Caco-2 (cell line): Measurements from ENCODE around the gene LTF. TPM values are rescaled to one million over a fixed set of nuclear protein-coding genes. Genes with fewer than 3 reads are reported as not detected.

Experiments used
- BruUV-seq: library from RNA; stranded (reverse); fragments of 400-500 nt; replicated peaks from 2 replicates; lab custom pipeline; 2021; lab: Mats Ljungman, UMichigan
- CTCF ChIA-PET: fragments of 300-600 bp; sonication (Branson Sonifier 250); formaldehyde crosslinking; loops from one replicate; lab custom pipeline; 2022; ENCODE audit warnings: antibody characterized with exemption; lab: Charles Lee
- POLR2A ChIA-PET: fragments of 300-600 bp; sonication (Branson Sonifier 250); formaldehyde crosslinking; loops from one replicate; lab custom pipeline; 2022; ENCODE audit warnings: antibody characterized with exemption; lab: Charles Lee
- DNase-seq, 2 experiments: peaks; one replicate each; pipeline versions ENCODE4 v3.0.0 to v3.0.0-alpha.2; 2020 to 2022
- H3K27me3 ChIP-seq: replicated peaks from 2 replicates; pipeline ENCODE4 v1.6.0; 2011; ENCODE audit warnings: low read length; ENCODE audit not compliant: control insufficient read depth, insufficient read depth
- H3K36me3 ChIP-seq: 2 replicates; pipeline ENCODE4 v1.5.1; 2011; ENCODE audit warnings: low read length; ENCODE audit not compliant: control insufficient read depth, insufficient read depth
- H3K4me1 ChIP-seq: fragments of 250-450 bp; sonication (Bioruptor Pico); 2 replicates; pipeline ENCODE4 v1.5.1; 2020; ENCODE audit warnings: mild to moderate bottlenecking
- H3K4me3 ChIP-seq: 2 replicates; pipeline ENCODE4 v1.5.1; 2011; ENCODE audit warnings: low read depth, mild to moderate bottlenecking, control low read depth, low read length
- H3K9me3 ChIP-seq: fragments of 250-450 bp; sonication (Bioruptor Pico); 2 replicates; pipeline ENCODE4 v1.5.1; 2020; ENCODE audit warnings: mild to moderate bottlenecking, moderate library complexity
- H3K27ac Mint-ChIP-seq: one replicate; pipeline ENCODE4 v1.8.0; 2022; ENCODE audit warnings: mixed read lengths; ENCODE audit not compliant: unreplicated experiment
- H3K27me3 Mint-ChIP-seq: one replicate; pipeline ENCODE4 v1.8.0; 2022; ENCODE audit warnings: mixed read lengths; ENCODE audit not compliant: insufficient read depth, unreplicated experiment
- H3K36me3 Mint-ChIP-seq: one replicate; pipeline ENCODE4 v1.8.0; 2022; ENCODE audit warnings: mild to moderate bottlenecking, mixed read lengths; ENCODE audit not compliant: insufficient read depth, unreplicated experiment
- H3K4me1 Mint-ChIP-seq: one replicate; pipeline ENCODE4 v1.8.0; 2022; ENCODE audit warnings: low read depth, mixed read lengths; ENCODE audit not compliant: unreplicated experiment
- H3K4me3 Mint-ChIP-seq: one replicate; pipeline ENCODE4 v1.8.0; 2022; ENCODE audit warnings: mild to moderate bottlenecking, moderate library complexity, mixed read lengths; ENCODE audit not compliant: unreplicated experiment
- H3K9me3 Mint-ChIP-seq: one replicate; pipeline ENCODE4 v1.8.0; 2022; ENCODE audit warnings: mixed read lengths; ENCODE audit not compliant: unreplicated experiment
- intact Hi-C: fragments of 100-400 bp; cut with micrococcal nuclease; formaldehyde crosslinking; loops from one replicate; pipeline ENCODE4 v1.10.0; 2022; ENCODE audit not compliant: unreplicated experiment
- total RNA-seq: library from RNA; stranded (reverse); gene quantifications from 2 replicates; pipeline ENCODE4 v1.2.3, GENCODE V29; 2022
- TF ChIP-seq, protein P1 (sequence below), 2 experiments: fragments of 200-600 bp in 1 of 2; IDR thresholded peaks; 1 replicate in 1 of 2; 2 replicates in 1 of 2; pipeline versions ENCODE4 v1.5.1 to v1.8.0; 2011 to 2022; ENCODE audit warnings: antibody characterized with exemption in 1 of 2, control low read depth in 1 of 2, inconsistent platforms in 1 of 2, low read depth in 1 of 2, low read length in 1 of 2, mild to moderate bottlenecking in 1 of 2, moderate library complexity in 1 of 2; ENCODE audit not compliant: insufficient read depth in 1 of 2, severe bottlenecking in 1 of 2, unreplicated experiment in 1 of 2

The LTF gene
- total RNA-seq, 1 experiment from 2014 or later = not detected

GRCh38 chr3:46467562-46467961 lies 2.9 kb upstream of the LTF start:
- intact Hi-C loops = no loop called here
- BruUV-seq = no TSS peak

DNA sequence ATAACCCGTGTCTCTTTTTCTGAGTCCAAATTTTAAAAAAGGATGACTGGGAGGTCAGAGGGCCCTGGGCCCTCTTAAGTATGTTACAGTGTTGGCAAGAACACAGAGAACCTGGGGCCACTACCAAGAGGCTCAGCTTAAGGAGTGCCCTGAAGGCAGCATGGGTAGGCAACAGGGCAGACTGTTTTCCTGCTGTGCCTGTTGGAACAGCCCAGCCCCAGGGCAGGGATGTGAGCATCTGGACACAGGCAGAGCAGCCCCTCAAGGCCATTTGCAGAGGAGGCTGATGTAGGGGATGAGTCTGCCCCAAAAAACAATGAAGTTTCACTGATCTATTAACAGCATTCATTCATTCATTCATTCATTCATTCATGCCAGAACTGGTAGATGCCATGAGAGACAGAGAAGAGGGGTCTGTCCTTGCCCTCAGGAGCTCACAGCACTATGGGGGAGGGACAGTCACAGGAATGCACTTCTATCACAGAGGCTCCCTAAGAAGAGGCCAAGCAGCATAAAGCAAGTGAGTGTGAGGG lies 2.2 kb upstream of the LTF start:
- DNase-seq = no peak
- no peaks in the 10 kb centered on the region for H3K4me1 Mint-ChIP-seq
- no peaks in the 10 kb centered on the region for H3K4me1 ChIP-seq
- no peaks in the 10 kb centered on the region for H3K9me3 ChIP-seq
- H3K4me3 ChIP-seq = no peak overlapping the region
- ChIA-PET POLR2A (no interaction called here), CTCF (no interaction called here)
- H3K36me3 Mint-ChIP-seq = no peaks in the 10 kb centered on the region
- TF ChIP-seq, protein P1, sequence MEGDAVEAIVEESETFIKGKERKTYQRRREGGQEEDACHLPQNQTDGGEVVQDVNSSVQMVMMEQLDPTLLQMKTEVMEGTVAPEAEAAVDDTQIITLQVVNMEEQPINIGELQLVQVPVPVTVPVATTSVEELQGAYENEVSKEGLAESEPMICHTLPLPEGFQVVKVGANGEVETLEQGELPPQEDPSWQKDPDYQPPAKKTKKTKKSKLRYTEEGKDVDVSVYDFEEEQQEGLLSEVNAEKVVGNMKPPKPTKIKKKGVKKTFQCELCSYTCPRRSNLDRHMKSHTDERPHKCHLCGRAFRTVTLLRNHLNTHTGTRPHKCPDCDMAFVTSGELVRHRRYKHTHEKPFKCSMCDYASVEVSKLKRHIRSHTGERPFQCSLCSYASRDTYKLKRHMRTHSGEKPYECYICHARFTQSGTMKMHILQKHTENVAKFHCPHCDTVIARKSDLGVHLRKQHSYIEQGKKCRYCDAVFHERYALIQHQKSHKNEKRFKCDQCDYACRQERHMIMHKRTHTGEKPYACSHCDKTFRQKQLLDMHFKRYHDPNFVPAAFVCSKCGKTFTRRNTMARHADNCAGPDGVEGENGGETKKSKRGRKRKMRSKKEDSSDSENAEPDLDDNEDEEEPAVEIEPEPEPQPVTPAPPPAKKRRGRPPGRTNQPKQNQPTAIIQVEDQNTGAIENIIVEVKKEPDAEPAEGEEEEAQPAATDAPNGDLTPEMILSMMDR (IDR thresholded peaks at IDR 0.05; ENCODE audit: insufficient read depth in 1 of 2, low read depth in 1 of 2, low read length in 1 of 2, severe bottlenecking in 1 of 2, unreplicated experiment in 1 of 2) = no peak
- H3K27me3 ChIP-seq = no peaks in the 10 kb centered on the region; the same call in 1 of the 2 replicates
- no peaks in the 10 kb centered on the region for H3K36me3 ChIP-seq
- no peak overlapping the region for H3K4me3 Mint-ChIP-seq
- intact Hi-C loops = no loop called here
- no TSS peak for BruUV-seq
- no peak overlapping the region for H3K27ac Mint-ChIP-seq
- no peaks in the 10 kb centered on the region for H3K9me3 Mint-ChIP-seq
- no peaks in the 10 kb centered on the region for H3K27me3 Mint-ChIP-seq

More at GRCh38 chr3:46467562-46467961, 2.9 kb upstream of the LTF start:
- no peaks in the 10 kb centered on the region for H3K9me3 ChIP-seq
- Mint-ChIP-seq H3K27ac (no peak overlapping the region), H3K9me3 (no peaks in the 10 kb centered on the region), H3K4me1 (no peaks in the 10 kb centered on the region), H3K4me3 (no peak overlapping the region), H3K36me3 (no peaks in the 10 kb centered on the region), H3K27me3 (no peaks in the 10 kb centered on the region)
- TF ChIP-seq, protein P1 (IDR thresholded peaks at IDR 0.05; ENCODE audit: insufficient read depth in 1 of 2, low read depth in 1 of 2, low read length in 1 of 2, severe bottlenecking in 1 of 2, unreplicated experiment in 1 of 2) = no peak
- H3K36me3 ChIP-seq = no peaks in the 10 kb centered on the region
- POLR2A ChIA-PET = no interaction called here
- CTCF ChIA-PET = no interaction called here
- no peaks in the 10 kb centered on the region; the same call in 1 of the 2 replicates for H3K27me3 ChIP-seq
- no peaks in the 10 kb centered on the region for H3K4me1 ChIP-seq
- no peak for DNase-seq
- no peak overlapping the region for H3K4me3 ChIP-seq

DNA sequence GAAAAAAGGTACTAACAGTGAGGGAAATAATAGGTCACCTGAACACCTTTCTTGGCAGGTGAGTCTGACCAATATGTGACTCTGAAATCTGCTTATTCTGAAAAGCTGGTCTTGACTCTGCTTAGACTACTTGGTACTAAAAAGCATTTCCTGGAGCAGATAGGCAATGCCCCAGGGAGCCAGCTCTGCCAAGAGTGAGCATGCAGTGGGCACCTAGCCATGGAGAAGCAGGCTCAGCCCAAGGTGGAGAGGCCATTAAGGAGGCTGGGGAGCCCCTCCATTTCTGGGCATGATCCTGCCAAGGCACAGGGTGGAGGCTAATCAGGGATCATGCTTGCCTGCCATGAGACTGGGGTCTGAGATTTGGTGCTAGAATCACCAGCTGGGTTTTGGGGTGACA lies 1.6 kb upstream of the LTF start:
- CTCF ChIA-PET = no interaction called here
- intact Hi-C loops = no loop called here
- BruUV-seq = no TSS peak

More for the DNA sequence above, 1.6 kb upstream of the LTF start:
- Mint-ChIP-seq H3K4me1 (no peaks in the 10 kb centered on the region), H3K4me3 (no peak overlapping the region), H3K9me3 (no peaks in the 10 kb centered on the region), H3K27me3 (no peaks in the 10 kb centered on the region), H3K27ac (no peak overlapping the region), H3K36me3 (no peaks in the 10 kb centered on the region)
- POLR2A ChIA-PET = no interaction called here
- no peaks in the 10 kb centered on the region for H3K4me1 ChIP-seq
- no peak overlapping the region for H3K4me3 ChIP-seq
- no peak for DNase-seq
- TF ChIP-seq, protein P1 (IDR thresholded peaks at IDR 0.05; ENCODE audit: insufficient read depth in 1 of 2, low read depth in 1 of 2, low read length in 1 of 2, severe bottlenecking in 1 of 2, unreplicated experiment in 1 of 2) = no peak
- H3K27me3 ChIP-seq = no peaks in the 10 kb centered on the region; the same call in 1 of the 2 replicates
- 0 out of 2 replicates have a peak, but pooled peaks cover 2% of the 10 kb centered on the region for H3K9me3 ChIP-seq
- H3K36me3 ChIP-seq = no peaks in the 10 kb centered on the region
